NCI-H510A treated with DMSO at 0.1 percent for 48 hours (cell line): ENCODE measurements around the gene ID1.
"Not testable (repeated sequence)": the region's sequence is repeated elsewhere in the genome, so short reads cannot be mapped to it uniquely, and the experiment has no call there.

Experiments used
- DNase-seq: peaks from one replicate; lab custom pipeline; 2025; lab: John Stamatoyannopoulos, UW

ID1 gene

GRCh38 chr20:31638317-31638716 lies 33.2 kb downstream of the ID1 start:
- no peak for DNase-seq

- DNase-seq, result no peak
These were observed 33.7 kb downstream of the ID1 start for GRCh38 chr20:31638816-31639215.

- no peak for DNase-seq
These were observed 35.2 kb downstream of the ID1 start for GRCh38 chr20:31640259-31640658.

GRCh38 chr20:31641391-31641790 lies 36.3 kb downstream of the ID1 start:
- no peak for DNase-seq

GRCh38 chr20:31642837-31643236 lies 37.7 kb downstream of the ID1 start:
- no peak for DNase-seq

- DNase-seq, result no peak
These were observed 38.4 kb downstream of the ID1 start for GRCh38 chr20:31643522-31643921.

- DNase-seq, result peak; percentile 42
These were observed 39.6 kb downstream of the ID1 start for GRCh38 chr20:31644701-31645100.

- not testable (repeated sequence) for DNase-seq
These were observed 43.0 kb downstream of the ID1 start for GRCh38 chr20:31648104-31648503.

- no peak for DNase-seq
These were observed 47.9 kb downstream of the ID1 start for GRCh38 chr20:31652917-31653396.

- DNase-seq, result no peak
These were observed 48.5 kb downstream of the ID1 start for GRCh38 chr20:31653561-31653960.

GRCh38 chr20:31654534-31654933 lies 49.4 kb downstream of the ID1 start:
- DNase-seq, result no peak
